NCI-H2107 (cell line): Measurements from ENCODE around the gene EDARADD.
A peak's percentile ranks its signal among the peaks of the same experiment; 100 is the strongest.

ENCODE experiments used
- DNase-seq: peaks from one replicate; lab custom pipeline; 2025; lab: John Stamatoyannopoulos, UW

Gene EDARADD

DNA sequence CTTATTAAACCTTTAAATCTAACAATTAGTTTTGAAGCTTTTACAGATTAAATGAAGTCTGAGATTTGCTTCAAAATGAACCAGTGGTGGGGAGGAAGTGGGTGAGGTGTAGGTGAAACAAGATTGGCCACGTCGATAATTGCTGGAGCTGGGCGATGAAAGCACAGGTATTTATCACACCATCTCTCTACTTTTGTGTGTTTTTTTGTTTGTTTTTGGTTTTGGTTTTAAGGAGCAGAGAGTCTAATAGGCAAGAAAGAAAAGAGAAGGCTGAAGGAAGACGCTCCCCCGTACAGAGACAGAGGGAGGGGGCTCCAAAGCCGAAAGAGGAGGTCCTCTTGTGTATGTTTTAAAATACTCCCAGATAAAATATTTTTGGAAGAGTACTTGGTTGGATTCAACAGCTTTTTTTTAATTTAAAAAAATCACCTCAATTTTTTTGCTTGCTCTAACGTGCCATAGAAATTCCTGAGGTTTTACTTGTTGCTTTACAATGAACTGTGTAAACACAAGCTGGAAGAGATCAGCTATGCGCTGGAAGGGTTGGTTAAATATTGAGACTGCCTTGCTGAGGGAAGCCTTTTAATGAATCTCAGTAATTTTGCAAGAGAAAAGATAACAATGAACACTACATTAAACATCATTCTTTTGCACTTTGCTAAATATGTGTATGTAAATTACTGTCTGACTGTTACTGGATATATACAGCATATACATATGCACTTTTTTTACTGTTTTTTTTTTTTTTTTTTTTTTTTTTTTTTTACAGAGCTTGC, 123.0 kb downstream of the EDARADD start:
- DNase-seq: peak; percentile 27

DNA sequence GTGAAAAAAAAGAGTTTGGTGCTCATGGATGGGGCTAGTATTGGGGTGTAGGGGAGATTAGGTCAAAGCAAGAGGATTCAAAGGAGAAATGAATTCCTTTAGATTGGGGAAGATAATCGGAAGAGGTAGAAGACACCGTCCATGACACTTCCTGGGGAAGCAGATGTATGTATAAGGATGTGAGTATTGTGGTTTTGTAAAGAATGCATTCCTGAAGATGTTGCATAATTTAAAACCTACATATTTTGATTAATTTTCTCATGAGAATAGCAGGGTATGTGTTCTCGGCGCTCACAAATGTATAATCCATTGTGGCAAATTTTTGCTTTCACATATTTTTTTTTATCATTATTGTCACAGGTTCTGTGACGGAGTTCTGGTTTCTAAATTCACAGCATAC, 124.2 kb downstream of the EDARADD start:
- DNase-seq: no peak

DNA sequence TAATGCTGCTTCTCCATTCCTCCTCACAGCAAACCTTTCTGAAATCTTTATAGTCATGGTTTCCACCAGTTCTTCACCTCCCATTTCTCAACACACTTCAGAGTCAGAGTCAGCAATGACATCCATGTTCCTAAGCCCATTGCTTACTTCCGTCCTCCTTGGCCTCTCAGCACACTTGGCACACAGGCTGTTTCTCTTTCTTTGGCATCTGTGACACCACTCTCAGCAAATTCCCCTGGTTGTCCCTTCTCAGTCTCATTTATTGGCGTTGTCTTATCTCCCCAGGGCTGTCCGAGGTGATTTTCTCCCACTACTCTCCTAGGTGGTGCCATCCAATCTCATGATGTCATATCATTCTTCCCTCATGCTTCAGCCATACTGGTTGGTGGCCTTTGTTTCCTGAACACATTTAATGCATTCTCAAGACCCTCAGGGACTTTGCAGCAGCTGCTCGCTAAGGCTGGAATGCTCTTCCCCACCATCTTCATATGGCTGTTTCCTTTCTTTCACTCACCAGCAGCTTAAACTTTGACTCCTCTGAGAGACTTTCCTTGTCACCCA, 126.4 kb downstream of the EDARADD start:
- DNase-seq: no peak

DNA sequence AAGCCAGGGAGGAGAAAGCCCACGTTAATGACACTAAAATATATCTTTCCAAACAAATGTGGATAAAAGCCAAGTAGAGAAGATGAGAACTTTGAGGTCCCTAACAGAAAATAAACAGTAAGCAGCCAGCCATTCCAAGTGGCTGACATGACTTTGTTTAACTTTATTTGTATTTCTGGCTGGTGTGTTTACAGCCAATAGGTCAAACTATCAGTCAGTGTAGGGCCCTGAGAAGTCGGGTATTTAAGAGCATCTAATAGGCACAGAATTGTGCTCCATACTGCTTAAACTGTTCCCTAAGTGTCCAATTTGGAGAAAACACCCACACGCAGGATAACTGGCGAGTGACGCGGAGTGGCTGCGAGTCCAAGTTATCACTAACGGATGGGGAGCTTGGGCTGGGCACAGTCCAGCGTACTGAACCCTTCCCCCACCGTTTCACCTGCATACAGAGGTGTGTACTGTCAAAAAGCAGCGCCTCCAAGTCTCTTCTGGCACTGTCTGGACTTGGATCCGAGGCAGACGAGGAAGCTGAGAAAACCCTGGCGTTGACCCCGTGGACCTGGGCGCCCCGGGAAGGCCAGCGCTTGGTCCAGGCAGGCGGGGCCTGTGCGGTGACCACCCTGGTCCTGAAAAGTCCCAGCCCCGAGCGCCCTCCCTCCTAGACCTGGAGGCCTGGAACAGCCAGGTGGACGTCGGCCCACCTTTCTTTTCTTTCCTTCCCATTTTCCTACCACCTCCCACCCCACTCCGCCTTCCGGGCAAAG, 129.0 kb downstream of the EDARADD start:
- DNase-seq: no peak

DNA sequence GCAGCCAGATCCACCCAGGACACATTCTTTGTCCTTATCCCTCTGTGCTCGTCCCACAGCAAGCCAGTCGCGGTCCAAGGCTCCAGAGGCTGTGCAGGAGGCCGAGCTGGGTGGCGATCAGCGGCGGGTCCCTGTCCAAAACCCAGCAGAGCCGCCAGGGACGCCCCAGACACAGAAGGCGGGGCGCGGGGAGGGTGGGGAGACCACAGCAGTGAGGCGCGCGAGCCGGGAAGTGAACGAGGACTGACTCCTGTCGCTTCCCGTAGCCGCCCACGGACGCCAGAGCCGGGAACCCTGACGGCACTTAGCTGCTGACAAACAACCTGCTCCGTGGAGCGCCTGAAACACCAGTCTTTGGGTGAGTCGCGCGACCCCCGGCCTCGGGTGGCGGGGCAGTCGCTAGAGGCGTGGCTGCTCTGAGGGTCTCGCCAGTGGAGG, 129.6 kb downstream of the EDARADD start, which contains the start of gene LGALS8:
LGALS8 (plus strand) TSS at position 279 of the 438 bp plus-strand sequence. CDS start 2,089 bp downstream, outside the sequence.
- peak; percentile 91 for DNase-seq

DNA sequence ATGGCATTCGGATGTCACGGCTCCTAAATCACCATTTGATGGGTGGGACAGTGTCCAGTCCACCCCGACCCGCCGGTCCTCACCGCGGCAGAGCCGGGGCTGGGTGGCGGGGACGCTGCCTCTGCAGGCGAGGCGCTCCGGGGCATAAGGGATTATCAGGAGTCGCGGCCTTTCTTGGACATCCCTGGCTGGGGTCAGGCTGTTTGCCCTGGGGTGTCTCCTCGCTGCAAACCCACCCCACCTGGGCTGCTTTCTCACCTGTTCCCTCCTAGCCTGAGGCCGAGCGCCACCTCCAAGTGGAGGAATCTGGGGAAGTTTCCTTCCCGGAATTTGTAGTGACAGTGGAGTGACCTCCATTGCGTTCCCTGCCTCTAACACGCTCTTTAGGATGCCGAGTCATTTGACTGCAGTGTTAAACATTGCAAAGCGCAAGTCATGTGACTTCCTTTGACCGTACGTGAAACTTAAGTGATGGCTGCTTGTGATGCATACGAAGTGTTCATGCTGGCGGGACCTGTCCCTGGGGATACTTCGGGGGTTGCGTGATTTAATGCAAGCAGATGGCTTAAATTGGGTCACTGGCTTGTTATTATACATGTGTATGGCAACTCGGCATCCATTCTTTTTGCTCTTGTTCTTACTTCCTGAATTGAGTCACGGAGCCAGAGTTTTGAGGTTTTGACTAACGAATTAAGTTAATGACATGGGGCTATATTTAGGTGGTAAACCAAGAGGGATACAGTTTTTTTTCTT, 130.2 kb downstream of the EDARADD start:
- DNase-seq: peak; percentile 75

DNA sequence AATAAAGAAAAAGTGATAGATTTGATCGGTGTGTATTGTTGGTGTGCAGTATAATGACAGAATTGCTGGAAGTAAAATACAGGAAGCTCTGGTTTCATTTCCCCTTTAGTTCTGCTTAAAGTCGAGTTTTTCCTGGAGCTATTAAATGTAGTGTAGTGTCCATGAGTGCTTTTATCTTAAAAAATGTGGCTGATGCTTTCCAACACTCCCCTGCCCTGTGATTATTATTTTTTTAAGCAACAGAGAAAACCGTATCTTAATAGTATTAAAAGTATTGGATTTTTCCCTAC, 130.8 kb downstream of the EDARADD start:
- no peak for DNase-seq

DNA sequence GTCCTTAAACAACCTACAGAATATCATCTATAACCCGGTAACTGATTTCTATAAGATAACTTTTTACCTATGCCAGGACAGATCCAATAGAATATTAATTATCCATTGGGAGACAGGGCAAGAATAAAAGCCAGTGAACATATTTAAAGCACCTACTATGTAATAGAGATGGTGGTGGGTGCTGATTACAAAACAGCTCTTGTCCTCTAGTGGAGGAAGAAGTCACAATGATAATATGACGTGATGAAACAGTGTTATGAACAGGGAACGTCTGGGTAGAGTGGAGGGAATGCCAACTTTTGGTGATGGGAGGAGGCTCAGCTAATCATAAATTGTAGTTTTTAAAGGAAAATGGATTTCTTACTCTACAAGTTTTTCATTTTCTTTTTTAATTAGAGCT, 132.0 kb downstream of the EDARADD start:
- DNase-seq: no peak

DNA sequence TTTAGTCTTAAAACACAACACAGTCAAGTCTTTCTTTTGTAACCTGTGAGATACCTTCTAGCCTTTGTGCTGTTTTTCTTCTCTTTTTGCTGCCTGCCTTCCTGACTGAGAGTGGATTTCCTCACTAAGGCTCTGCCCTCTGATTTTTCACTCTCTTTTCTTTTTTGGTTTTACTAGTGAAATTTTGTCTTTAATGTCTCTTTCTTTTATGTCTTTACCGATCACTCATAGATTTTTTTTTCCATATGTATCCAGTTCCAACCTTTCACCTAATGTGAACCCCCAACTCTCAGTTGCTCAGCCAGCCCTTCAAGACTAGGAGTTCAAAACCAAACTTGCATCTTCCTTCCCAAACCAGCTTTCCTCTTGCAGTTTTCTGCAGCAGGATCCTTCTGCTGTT, 136.2 kb downstream of the EDARADD start:
- no peak for DNase-seq

DNA sequence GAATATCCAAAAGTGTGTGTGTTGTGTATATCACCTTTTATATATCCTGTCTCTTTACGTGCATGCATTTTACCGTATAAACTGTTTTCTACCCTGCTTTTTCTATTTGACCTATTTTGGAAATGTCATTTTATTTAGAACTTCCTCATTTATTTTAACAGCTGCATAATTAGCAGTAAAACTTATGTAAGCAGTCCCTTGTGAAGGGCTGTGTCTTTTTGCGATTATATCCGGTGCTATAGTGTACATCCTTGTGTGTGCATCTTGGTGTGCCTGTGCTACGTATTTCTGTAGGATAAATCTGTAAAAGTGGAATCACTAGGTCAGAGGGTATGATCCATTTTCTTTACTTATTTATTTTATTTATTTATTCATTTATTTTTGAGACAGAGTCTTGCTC, 136.9 kb downstream of the EDARADD start:
- no peak for DNase-seq

DNA sequence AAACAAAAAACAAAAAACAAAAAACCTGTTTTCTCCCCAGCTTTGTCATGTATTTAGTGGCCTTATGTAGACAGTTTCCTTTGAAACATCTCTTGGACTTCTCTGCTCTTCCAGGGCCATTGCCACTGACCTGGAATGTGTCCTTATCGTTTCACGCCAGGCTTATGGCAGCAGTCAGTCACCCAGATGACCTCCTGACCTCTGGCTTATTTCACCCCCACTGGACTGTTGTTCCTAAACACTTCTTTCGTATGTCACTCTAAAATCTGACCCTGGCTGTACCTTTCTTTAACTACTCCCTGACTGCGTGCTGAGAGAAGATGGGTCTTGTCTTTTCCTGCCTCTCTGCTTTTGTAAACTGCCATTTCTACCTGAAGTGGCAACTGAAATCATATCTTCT, 138.8 kb downstream of the EDARADD start:
- no peak for DNase-seq

DNA sequence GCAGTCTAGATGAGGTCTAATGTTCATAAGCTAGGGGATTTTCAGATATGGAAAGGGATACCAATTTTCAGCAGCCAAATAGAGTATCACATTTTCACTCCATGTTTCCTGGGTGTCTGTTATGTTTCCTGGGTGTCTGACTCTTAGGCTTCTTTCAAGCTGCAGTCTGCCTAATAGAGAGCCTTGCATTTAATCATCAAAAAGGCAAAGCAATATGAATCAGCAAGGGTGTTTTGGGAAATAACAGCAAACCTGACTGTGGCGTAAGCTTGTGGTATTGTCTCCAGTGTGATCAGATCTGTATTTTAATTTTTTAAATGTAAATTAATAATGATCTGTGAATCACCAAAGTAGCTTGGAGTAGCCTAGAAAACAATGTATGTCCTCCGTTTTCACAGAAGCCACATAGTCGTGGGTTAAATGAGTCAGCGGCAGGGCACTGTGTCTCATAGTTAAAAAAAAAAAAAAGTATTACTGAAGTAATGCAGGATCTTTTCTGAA, 140.1 kb downstream of the EDARADD start:
- DNase-seq: no peak
